HepG2 (cell line): Measurements from ENCODE around the gene ANKRD29. TPM values are rescaled to one million over a fixed set of nuclear protein-coding genes. Genes with fewer than 3 reads are reported as not detected.
A peak's percentile ranks its signal among the peaks of the same experiment; 100 is the strongest.
"Not testable (repeated sequence)": the region's sequence is repeated elsewhere in the genome, so short reads cannot be mapped to it uniquely, and the experiment has no call there.

ENCODE experiments used
- ATAC-seq: fragments of 200-7000 bp; cut with Tn5 transposase; 3 replicates; pipeline ENCODE4 v1.9.1; 2020; ENCODE audit warnings: mild to moderate bottlenecking, moderate library complexity
- BruUV-seq: library from RNA; stranded (reverse); fragments of 400-500 nt; replicated peaks from 2 replicates; lab custom pipeline; 2021; lab: Mats Ljungman, UMichigan
- CTCF ChIA-PET: fragments of 300-600 bp; formaldehyde crosslinking; extraction: SDS; loops from one replicate; lab custom pipeline; 2021; ENCODE audit warnings: low total read pairs, inconsistent platforms, low intra/inter-chr PET ratio; lab: Yijun Ruan, JAX
- POLR2A ChIA-PET: fragments of 350-600 bp; sonication (Branson Sonifier 250); formaldehyde crosslinking; loops from one replicate; lab custom pipeline; 2020; ENCODE audit warnings: antibody characterized with exemption, inconsistent platforms; lab: Yijun Ruan, JAX
- DNase-seq: peaks from one replicate; pipeline ENCODE4 v3.0.0-alpha.2; 2015; ENCODE audit warnings: low spot score
- FAIRE-seq: peaks from 3 replicates; lab custom pipeline; 2011; peaks lifted over from hg19 to GRCh38; lab: Jason Lieb, UNC
- H2AFZ ChIP-seq: one replicate; pipeline ENCODE4 v1.6.1; 2011; ENCODE audit warnings: low read length, inconsistent platforms
- H3K27ac ChIP-seq: fragments of 300-600 bp; 3 replicates; pipeline ENCODE4 v1.8.0; 2011; ENCODE audit warnings: mixed run types, mild to moderate bottlenecking, mixed read lengths, low read length, inconsistent platforms; ENCODE audit not compliant: insufficient read depth; ENCODE audit errors: extremely low read length
- H3K27me3 ChIP-seq, 2 experiments: fragments of 200-600 bp in 1 of 2; 2 replicates in 1 of 2; 3 replicates in 1 of 2; pipeline versions ENCODE4 v1.6.0 to v1.8.0; 2011; ENCODE audit warnings: low read length in 2 of 2, mild to moderate bottlenecking in 2 of 2, moderate library complexity in 2 of 2, inconsistent platforms in 1 of 2; ENCODE audit not compliant: insufficient read depth in 2 of 2, control insufficient read depth in 1 of 2
- H3K36me3 ChIP-seq, 2 experiments: fragments of 200-600 bp in 1 of 2; replicated peaks in 1 of 2; 2 replicates in 1 of 2; 3 replicates in 1 of 2; pipeline versions ENCODE4 v1.5.1 to v1.8.0; 2011; ENCODE audit warnings: low read length in 2 of 2, inconsistent platforms in 1 of 2; ENCODE audit not compliant: insufficient read depth in 2 of 2, control insufficient read depth in 1 of 2
- H3K4me1 ChIP-seq: 2 replicates; pipeline ENCODE4 v1.5.1; 2012; ENCODE audit warnings: low read length, inconsistent platforms; ENCODE audit not compliant: insufficient read depth
- H3K4me2 ChIP-seq: 2 replicates; pipeline ENCODE4 v1.6.0; 2011; ENCODE audit warnings: low read depth, low read length, inconsistent platforms
- H3K4me3 ChIP-seq, 3 experiments: fragments of 200-600 bp in 1 of 3; sonication (generic), shearing (Covaris generic) in 1 of 3; replicated peaks in 1 of 3; 2 replicates each; pipeline ENCODE4 v1.5.1; 2011 to 2016; ENCODE audit warnings: low read length in 3 of 3, inconsistent platforms in 2 of 3, low read depth in 2 of 3, mild to moderate bottlenecking in 2 of 3, control low read depth in 1 of 3, mixed read lengths in 1 of 3; ENCODE audit not compliant: insufficient read depth in 1 of 3
- H3K79me2 ChIP-seq: one replicate; pipeline ENCODE4 v1.6.1; 2011; ENCODE audit warnings: low read length, inconsistent platforms; ENCODE audit not compliant: insufficient read depth
- H3K9ac ChIP-seq: 2 replicates; pipeline ENCODE4 v1.6.0; 2011; ENCODE audit warnings: mild to moderate bottlenecking, low read depth, low read length, inconsistent platforms; ENCODE audit not compliant: insufficient read depth
- H3K9me3 ChIP-seq: 2 replicates; pipeline ENCODE4 v1.5.1; 2012; ENCODE audit warnings: mild to moderate bottlenecking, low read length
- H4K20me1 ChIP-seq: 2 replicates; pipeline ENCODE4 v1.6.0; 2011; ENCODE audit warnings: inconsistent platforms, mild to moderate bottlenecking, low read length, moderate library complexity; ENCODE audit not compliant: insufficient read depth
- ATF3 ChIP-seq: sonication (generic); formaldehyde crosslinking; IDR thresholded peaks from 2 replicates; pipeline ENCODE4 v1.4.0; 2020; ENCODE audit warnings: missing genetic modification reagents
- CEBPB ChIP-seq: IDR thresholded peaks from 2 replicates; pipeline ENCODE4 v1.6.1; 2011; ENCODE audit warnings: low read depth, low read length, improper control_type of control experiment, borderline replicate concordance
- FOSL1 ChIP-seq: sonication (generic); formaldehyde crosslinking; IDR thresholded peaks from 2 replicates; pipeline ENCODE4 v1.9.0; 2021; ENCODE audit warnings: missing genetic modification reagents, borderline replicate concordance
- FOSL2 ChIP-seq: sonication (generic); formaldehyde crosslinking; IDR thresholded peaks from 2 replicates; pipeline ENCODE4 v1.4.0; 2020; ENCODE audit warnings: missing genetic modification reagents
- JUND ChIP-seq: sonication (generic); formaldehyde crosslinking; IDR thresholded peaks from 2 replicates; pipeline ENCODE4 v1.8.0; 2022; ENCODE audit warnings: mild to moderate bottlenecking, missing genetic modification reagents
- NR2C2 ChIP-seq: sonication (generic); formaldehyde crosslinking; IDR thresholded peaks from 2 replicates; pipeline ENCODE4 v1.4.0; 2020; ENCODE audit warnings: missing genetic modification reagents, mild to moderate bottlenecking, moderate library complexity, borderline replicate concordance
- NR2F1 ChIP-seq, 2 experiments: fragments of 450-650 bp in 1 of 2; formaldehyde crosslinking in 1 of 2; IDR thresholded peaks; 2 replicates each; pipeline versions ENCODE4 v1.5.0 to v1.6.1; 2016 to 2020; ENCODE audit warnings: mild to moderate bottlenecking in 1 of 2, missing compliant biosample characterization in 1 of 2, missing genetic modification reagents in 1 of 2, moderate library complexity in 1 of 2
- NR2F6 ChIP-seq, 2 experiments: IDR thresholded peaks; 2 replicates each; pipeline ENCODE4 v1.6.1; 2016; ENCODE audit warnings: antibody characterized with exemption in 1 of 2, mild to moderate bottlenecking in 1 of 2
- RARA ChIP-seq: IDR thresholded peaks from 2 replicates; pipeline ENCODE4 v1.6.1; 2016; ENCODE audit warnings: missing genetic modification reagents, missing compliant biosample characterization
- SOX13 ChIP-seq, 3 experiments: fragments of 450-650 bp in 1 of 3; sonication (generic) in 1 of 3; formaldehyde crosslinking in 1 of 3; IDR thresholded peaks in 2 of 3; conservative IDR thresholded peaks in 1 of 3; 2 replicates each; pipeline versions ENCODE4 v1.5.0 to v1.6.1; 2016 to 2020; ENCODE audit warnings: antibody characterized with exemption in 1 of 3, mild to moderate bottlenecking in 1 of 3, missing compliant biosample characterization in 1 of 3, missing genetic modification reagents in 1 of 3, moderate library complexity in 1 of 3
- ZNF121 ChIP-seq: sonication (generic); formaldehyde crosslinking; IDR thresholded peaks from 2 replicates; pipeline ENCODE4 v1.5.0; 2020; ENCODE audit warnings: mild to moderate bottlenecking, missing genetic modification reagents
- WGBS: methylation state at CpG from one replicate; pipeline ENCODE4 v1.1.6; 2017; ENCODE audit warnings: low lambda C conversion rate; 5-methylcytosine and 5-hydroxymethylcytosine counted together
- in situ Hi-C: cut with HindIII; loops from 2 replicates; pipeline ENCODE4 v1.10.0; 2017; ENCODE audit warnings: low pct_unique_long_range_greater_than_20kb; ENCODE audit not compliant: extremely low pct_ligation_motif_present
- intact Hi-C: fragments of 100-400 bp; cut with micrococcal nuclease; formaldehyde crosslinking; loops from one replicate; pipeline ENCODE4 v1.10.0; 2022; ENCODE audit not compliant: unreplicated experiment
- polyA plus RNA-seq, 8 experiments: library from polyadenylated mRNA; depleted of rRNA in 3 of 8; stranded (reverse) in 7 of 8; unstranded in 1 of 8; fragments of >200 nt; fragmentation: Illumina TruSeq in 4 of 8; extraction: Trizol in 4 of 8; gene quantifications; 2 replicates each; pipeline versions ENCODE4 v1.2.1 to v1.2.3, GENCODE V29; 2011 to 2016; ENCODE audit warnings: low read depth in 4 of 8, missing spikeins in 1 of 8, mixed read lengths in 1 of 8; ENCODE audit not compliant: insufficient read depth in 1 of 8
- total RNA-seq, 5 experiments: library from RNA; depleted of rRNA; stranded (reverse); fragments of >200 nt; fragmentation: Illumina TruSeq; extraction: Trizol; gene quantifications; 2 replicates each; pipeline ENCODE4 v1.2.3, GENCODE V29; 2016; ENCODE audit warnings: low read depth in 1 of 5

The ANKRD29 gene
- total and polyA plus RNA-seq, 2 of the 13 experiments (the other 11 are each of a cell fraction or from before 2014, with no cell fraction given): not detected

GRCh38 chr18:23636433-23636832 is 26.3 kb downstream of the ANKRD29 start:
- ATAC-seq; H3K27me3 ChIP-seq; H3K4me3 ChIP-seq; DNase-seq; H3K79me2 ChIP-seq; H4K20me1 ChIP-seq; H3K36me3 ChIP-seq; FAIRE-seq; H3K4me2 ChIP-seq; H3K27ac ChIP-seq; POLR2A ChIA-PET; H3K9ac ChIP-seq; H2AFZ ChIP-seq; H3K9me3 ChIP-seq; intact Hi-C loops; in situ Hi-C loops; BruUV-seq; CTCF ChIA-PET; TF ChIP-seq NR2F6 (IDR thresholded peaks at IDR 0.05); SOX13 (CRISPR knock-in tag; conservative IDR thresholded peaks at IDR 0.05 in 1 of 2, IDR thresholded peaks at IDR 0.05 in 1 of 2): not testable (repeated sequence)
- WGBS: 27% methylated on average over 5 of the region's 5 CpGs
- peaks cover 24% of the 10 kb centered on the region for H3K4me1 ChIP-seq
- TF ChIP-seq NR2C2 (CRISPR knock-in tag): peak; percentile 26; the same call in 1 of the 2 replicates
- peak; percentile 63; the same call in 1 of the 2 replicates for TF ChIP-seq FOSL1 (CRISPR knock-in tag)
- TF ChIP-seq JUND (CRISPR knock-in tag): peak; percentile 60; the same call in 1 of the 2 replicates
- TF ChIP-seq NR2F6 (CRISPR knock-in tag; IDR thresholded peaks at IDR 0.05): peak; percentile 40; the same call in 1 of the 2 replicates
- TF ChIP-seq SOX13 (IDR thresholded peaks at IDR 0.05): 0 out of 2 replicates have a peak, but pooled peaks have one; percentile 8
- TF ChIP-seq NR2F1 (CRISPR knock-in tag; IDR thresholded peaks at IDR 0.05): 0 out of 4 replicates have a peak, but pooled peaks of 1 of the 2 experiments have one; percentile 45
- peak; percentile 92 for TF ChIP-seq FOSL2 (CRISPR knock-in tag)
- 0 out of 2 replicates have a peak, but pooled peaks have one; percentile 6 for TF ChIP-seq RARA
- peak; percentile 68; the same call in 1 of the 2 replicates for TF ChIP-seq ZNF121
- TF ChIP-seq CEBPB: peak; percentile 61
- peak; percentile 85 for TF ChIP-seq ATF3 (CRISPR knock-in tag)
